SH-SY5Y (cell line): Measurements from ENCODE around the gene ARHGAP4.

Experiments
- GATA2 ChIP-seq: IDR thresholded peaks from 2 replicates; pipeline ENCODE4 v1.6.1; 2011; ENCODE audit warnings: mild to moderate bottlenecking, low read depth, low read length
- GATA3 ChIP-seq: IDR thresholded peaks from 2 replicates; pipeline ENCODE4 v1.6.1; 2011; ENCODE audit warnings: low read depth, mild to moderate bottlenecking, low read length, moderate library complexity

The ARHGAP4 gene

GRCh38 chrX:153929576-153929975 lies 3.5 kb upstream of the ARHGAP4 start:
- TF ChIP-seq GATA3 (no peak), GATA2 (no peak)

DNA sequence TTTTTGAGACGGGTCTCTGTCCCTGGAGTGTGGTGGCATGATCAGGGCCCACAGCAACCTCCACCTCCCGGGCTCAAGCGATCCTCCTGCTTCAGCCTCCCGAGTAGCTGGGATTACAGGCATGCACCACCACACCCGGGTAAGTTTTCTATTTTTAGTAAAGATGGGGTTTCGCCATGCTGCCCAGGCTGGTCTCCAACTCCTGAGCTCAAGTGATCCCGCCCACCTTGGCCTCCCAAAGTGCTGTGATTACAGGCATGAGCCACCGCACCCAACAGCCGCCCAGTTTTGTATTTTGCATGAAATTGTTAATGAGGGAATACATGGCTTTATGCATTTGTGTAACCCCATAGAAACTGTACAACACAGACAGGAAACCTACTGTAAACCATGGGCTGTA lies 2.8 kb upstream of the ARHGAP4 start:
- no peak for TF ChIP-seq GATA2
- TF ChIP-seq GATA3 = no peak

GRCh38 chrX:153927922-153928760 lies 2.1 kb upstream of the ARHGAP4 start:
- TF ChIP-seq GATA3 = no peak
- TF ChIP-seq GATA2 = no peak

GRCh38 chrX:153927672-153927921 lies 1.5 kb upstream of the ARHGAP4 start:
- TF ChIP-seq GATA3 = no peak
- TF ChIP-seq GATA2 = no peak

GRCh38 chrX:153926858-153927671 lies 1.0 kb upstream of the ARHGAP4 start:
- TF ChIP-seq GATA2 (no peak), GATA3 (no peak)

GRCh38 chrX:153926552-153926857 lies 441 bp upstream of the ARHGAP4 start:
- TF ChIP-seq GATA3 (no peak), GATA2 (no peak)

- TF ChIP-seq GATA2 (no peak), GATA3 (no peak)
Measured at GRCh38 chrX:153925387-153925738, 701 bp downstream of the ARHGAP4 start.

DNA sequence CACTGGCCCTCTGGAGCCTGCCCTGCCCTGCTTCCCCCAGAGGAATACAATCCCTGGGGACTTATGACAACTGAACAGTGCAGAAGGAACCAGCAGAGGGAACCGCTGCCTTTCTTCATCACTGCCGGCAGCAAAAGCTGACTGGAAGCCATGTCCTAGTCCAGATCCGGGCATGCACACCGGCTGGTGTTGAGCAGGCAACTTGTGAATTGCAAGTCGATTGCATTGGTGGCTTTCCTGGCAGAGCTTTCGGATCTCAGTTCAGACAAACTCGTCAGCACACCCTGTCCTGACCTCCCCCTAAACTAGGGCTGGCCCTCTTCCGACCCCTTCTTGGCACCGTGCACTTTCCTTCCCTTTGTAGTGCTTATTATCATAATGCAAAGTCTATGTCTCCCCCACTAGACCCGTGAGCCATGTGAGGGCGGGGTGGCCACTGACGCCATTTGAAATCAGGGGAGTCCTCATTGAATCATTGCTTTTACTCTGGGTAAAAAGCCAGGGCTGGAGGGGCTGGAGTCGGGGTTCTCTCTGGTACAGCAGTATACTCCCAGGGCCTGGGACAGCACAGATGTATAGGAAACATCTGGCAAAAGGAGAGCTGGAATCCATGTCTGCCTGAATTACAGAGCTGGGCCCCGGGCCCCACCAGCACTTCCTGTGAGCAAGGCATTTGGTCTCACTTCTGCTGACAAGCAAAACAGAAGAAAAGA lies 1.8 kb downstream of the ARHGAP4 start:
- no peak for TF ChIP-seq GATA2
- no peak for TF ChIP-seq GATA3

DNA sequence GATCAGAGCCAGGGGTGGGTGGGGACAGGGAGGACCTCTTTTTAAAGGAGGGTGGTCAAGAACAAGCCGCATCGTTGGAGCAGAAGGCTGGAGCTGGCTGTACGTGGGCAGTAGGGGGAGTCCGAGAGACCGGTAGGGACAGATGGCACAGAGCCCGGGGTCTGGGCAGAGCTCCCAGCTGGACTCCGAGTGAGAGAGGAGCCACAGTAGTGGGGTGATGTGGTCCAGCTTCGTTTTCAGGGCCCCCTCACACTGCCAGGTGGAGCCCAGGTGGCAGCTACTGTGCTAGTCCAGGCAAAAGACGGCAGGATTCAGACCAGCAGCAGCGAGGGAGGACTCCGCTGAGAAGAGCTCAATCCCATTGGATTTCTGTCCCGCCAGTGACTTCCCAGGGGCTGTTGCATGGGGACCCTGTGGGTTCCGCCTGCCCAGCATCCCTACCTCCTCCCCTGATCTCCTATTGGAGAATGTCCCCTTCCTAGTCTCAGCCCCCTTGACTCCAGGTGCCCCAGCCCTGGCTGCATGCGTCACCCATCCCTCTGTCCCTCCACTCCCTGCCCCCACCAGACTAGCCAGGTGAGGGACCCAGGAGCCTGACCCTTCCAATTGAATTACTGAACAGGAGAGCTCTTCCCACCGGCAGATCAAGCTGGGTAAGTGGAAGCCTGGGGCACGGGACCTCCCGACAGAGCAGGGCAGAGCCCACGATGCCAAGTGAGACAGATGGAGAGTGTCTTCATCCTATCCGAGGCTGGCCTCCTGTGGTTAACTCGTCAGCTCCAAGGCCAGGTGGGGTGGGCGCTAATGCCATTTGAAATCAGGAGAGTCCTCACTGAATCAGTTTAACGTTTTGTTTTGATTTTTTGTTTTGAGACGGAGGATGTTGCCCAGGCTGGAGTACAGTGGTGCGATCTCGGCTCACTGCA lies 2.9 kb downstream of the ARHGAP4 start:
- no peak for TF ChIP-seq GATA2
- no peak for TF ChIP-seq GATA3

DNA sequence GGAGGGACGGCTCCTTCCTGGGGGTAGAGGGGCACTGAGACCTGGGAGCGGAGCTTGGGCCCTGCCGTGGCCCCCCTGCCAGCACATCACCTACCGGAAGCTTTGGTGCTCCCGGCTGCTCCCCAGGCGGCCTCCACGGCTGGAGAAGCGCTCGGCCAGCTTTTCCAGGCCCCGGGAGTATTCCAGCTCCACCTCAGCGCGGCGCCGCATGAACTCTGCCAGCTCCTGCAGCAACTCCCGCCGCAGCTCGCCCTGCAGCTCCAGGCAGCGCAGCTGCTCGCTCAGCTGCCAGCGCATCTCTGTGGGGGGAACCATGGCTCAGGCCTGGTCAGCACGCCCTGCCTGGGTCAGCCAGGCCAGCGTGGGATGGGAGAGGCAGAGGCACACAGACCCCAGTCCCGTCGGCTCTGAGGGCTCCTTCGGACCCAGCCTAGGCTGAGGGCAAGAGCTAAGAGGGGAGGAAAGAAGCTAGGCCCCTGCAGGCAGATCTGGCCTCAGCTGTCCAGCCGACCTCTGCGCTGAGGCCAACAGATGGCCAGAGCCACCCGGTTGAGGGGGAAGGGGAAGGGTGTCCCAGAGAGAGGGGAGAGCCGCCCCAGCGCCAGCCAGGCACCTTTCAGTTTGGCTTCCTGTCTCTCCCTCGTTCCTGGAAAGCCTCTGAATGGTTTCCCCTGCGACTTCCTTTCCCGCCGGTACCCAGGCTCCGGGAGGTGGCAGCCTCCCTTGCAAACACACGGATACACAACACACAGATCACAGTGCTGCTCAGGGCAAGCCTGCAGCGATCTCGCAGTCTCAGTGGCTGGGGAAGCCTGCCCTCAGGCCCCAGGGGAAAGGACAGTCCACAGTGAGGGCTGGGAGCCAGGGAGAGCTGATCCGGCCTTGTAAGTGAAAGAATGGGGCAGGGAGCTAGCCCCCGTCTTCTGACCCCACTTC lies 4.3 kb downstream of the ARHGAP4 start:
- no peak for TF ChIP-seq GATA2
- TF ChIP-seq GATA3 = no peak

DNA sequence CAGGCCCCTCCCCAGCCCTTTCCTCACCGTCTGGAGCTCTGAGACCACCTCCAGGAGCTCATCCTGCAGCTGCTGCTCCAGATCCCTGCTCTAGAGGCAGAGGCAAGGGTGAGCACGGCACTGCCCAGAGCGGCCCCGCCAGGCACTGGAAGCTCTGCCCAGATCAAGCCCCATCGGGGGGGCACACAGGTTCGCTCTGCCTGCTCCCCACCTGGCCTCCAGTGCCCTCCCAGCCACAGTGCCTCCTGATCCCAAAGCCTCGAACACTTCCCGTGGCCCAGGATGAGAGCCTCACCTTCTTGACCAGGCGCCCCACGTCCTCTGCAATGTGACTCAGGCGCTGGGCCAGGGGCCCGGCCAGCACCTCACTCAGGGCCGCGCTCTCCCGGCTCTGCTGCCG lies 5.0 kb downstream of the ARHGAP4 start:
- TF ChIP-seq GATA3 (no peak), GATA2 (no peak)

GRCh38 chrX:153920546-153920945 lies 5.5 kb downstream of the ARHGAP4 start:
- TF ChIP-seq GATA3 (no peak), GATA2 (no peak)

- no peak for TF ChIP-seq GATA2
- TF ChIP-seq GATA3 = no peak
Measured at GRCh38 chrX:153919281-153919680, 6.8 kb downstream of the ARHGAP4 start.
